HEK293T (cell line): ENCODE measurements around the gene MYG1.

Experiments used
- NFRKB ChIP-seq: fragments of 450-650 bp; IDR thresholded peaks from 2 replicates; pipeline ENCODE4 v1.6.1; 2016; ENCODE audit warnings: mild to moderate bottlenecking, moderate library complexity
- SP1 ChIP-seq: fragments of 450-650 bp; IDR thresholded peaks from 2 replicates; pipeline ENCODE4 v1.6.1; 2017
- SUZ12 ChIP-seq: fragments of 450-650 bp; IDR thresholded peaks from 2 replicates; pipeline ENCODE4 v1.6.1; 2016; ENCODE audit warnings: mild to moderate bottlenecking
- TARDBP ChIP-seq: fragments of 450-650 bp; IDR thresholded peaks from 2 replicates; pipeline ENCODE4 v1.6.1; 2016

GRCh38 chr12:53334822-53335221 is 35.3 kb downstream of the MYG1 start:
- no peak for TF ChIP-seq SUZ12
- TF ChIP-seq TARDBP, result no peak
- no peak for TF ChIP-seq SP1
- TF ChIP-seq NFRKB, result no peak
